Adrenal gland (tissue), 12 donors: ENCODE data around the gene MRGPRE. TPM values are rescaled to one million over a fixed set of nuclear protein-coding genes. Genes with fewer than 3 reads are reported as not detected.
A peak's percentile ranks its signal among the peaks of the same experiment; 100 is the strongest.

ENCODE experiments used
- DNase-seq, 7 donors: peaks; one replicate each; pipeline ENCODE4 v3.0.0-alpha.2; 2019 to 2020
- H3K27ac ChIP-seq, 5 donors: fragments of 200-600 bp; sonication (generic) in 4 of 5; 1 replicate in 3 of 5; 2 replicates in 2 of 5; pipeline versions ENCODE4 v1.5.1 to v1.8.0; 2016 to 2020; ENCODE audit warnings: mild to moderate bottlenecking in 1 of 5
- H3K27me3 ChIP-seq: fragments of 200-600 bp; 2 replicates; pipeline ENCODE4 v1.8.0; 2021
- H3K36me3 ChIP-seq, 2 donors: fragments of 200-600 bp; replicated peaks in 1 of 2; 1 replicate in 1 of 2; 2 replicates in 1 of 2; pipeline versions ENCODE4 v1.5.1 to v1.8.0; 2018 to 2022
- H3K4me1 ChIP-seq, 2 donors: fragments of 200-600 bp; replicated peaks in 1 of 2; 1 replicate in 1 of 2; 2 replicates in 1 of 2; pipeline versions ENCODE4 v1.5.1 to v1.8.0; 2018 to 2021
- H3K4me3 ChIP-seq, 4 donors: fragments of 200-600 bp; sonication (generic) in 3 of 4; one replicate each; pipeline ENCODE4 v1.5.1; 2016 to 2018
- H3K9me3 ChIP-seq, 3 donors: fragments of 200-600 bp; sonication (generic) in 1 of 3; replicated peaks in 1 of 3; 1 replicate in 2 of 3; 2 replicates in 1 of 3; pipeline versions ENCODE4 v1.5.1 to v1.8.0; 2016 to 2021
- POLR2A ChIP-seq, 2 donors: fragments of 450-650 bp; IDR thresholded peaks; one replicate each; pipeline ENCODE4 v1.6.1; 2017; ENCODE audit warnings: antibody characterized with exemption in 2 of 2, mild to moderate bottlenecking in 2 of 2, moderate library complexity in 1 of 2
- WGBS, 4 donors: extraction: QIAGEN DNeasy Blood & Tissue Kit in 2 of 4; methylation state at CpG; one replicate each; pipeline versions ENCODE4 v1.1.5 to v1.1.7; 2013 to 2017; 5-methylcytosine and 5-hydroxymethylcytosine counted together
- intact Hi-C, 2 donors: fragments of 100-400 bp; cut with DNase I; formaldehyde crosslinking; loops; one replicate each; pipeline versions ENCODE4 v1.14.1 to v1.15.0; 2022 to 2023
- polyA plus RNA-seq, 3 donors: library from polyadenylated mRNA; stranded (reverse); fragments of 200-250 nt in 2 of 3; fragments of 350-450 nt in 1 of 3; fragmentation: Illumina TruSeq in 1 of 3; extraction: RNeasy Lipid Tissue Mini Kit (QIAGEN cat#74804) in 1 of 3; gene quantifications; one replicate each; pipeline ENCODE4 v1.2.3, GENCODE V29; 2013 to 2014
- total RNA-seq, 9 donors: library from RNA; depleted of rRNA in 4 of 9; stranded (reverse); fragments of >200 nt in 4 of 9; fragments of 120-200 nt in 1 of 9; fragmentation: NEBNext Ultra II Directional in 1 of 9; extraction: Animal tissue kit (Norgen Biotek cat#: 25700) in 1 of 9; gene quantifications; one replicate each; pipeline versions ENCODE4 v1.1.0 to v1.2.4, GENCODE V29; 2013 to 2023
- TF ChIP-seq, protein P1 (sequence below), 6 experiments: fragments of 450-650 bp in 4 of 6; fragments of 200-600 bp in 2 of 6; sonication (generic) in 1 of 6; IDR thresholded peaks; 1 replicate in 5 of 6; 2 replicates in 1 of 6; pipeline versions ENCODE4 v1.5.1 to v1.8.0; 2016 to 2021; ENCODE audit warnings: antibody characterized with exemption in 6 of 6, mild to moderate bottlenecking in 2 of 6, moderate library complexity in 1 of 6
- donor health status: healthy with polysubstance abuse.
- donor health status: Bipolar disorder and iron deficiency.
- donor health status: DM: yes; HTN: yes; CAD: no.
- donor health status: DM: no; HTN: no; CAD: no.
- donor health status: DM: no; HTN: no; CAD: no.
- donor health status: DM: yes; HTN: yes; CAD: no.

Gene MRGPRE
- total and polyA plus RNA-seq, 12 donors = not detected

DNA sequence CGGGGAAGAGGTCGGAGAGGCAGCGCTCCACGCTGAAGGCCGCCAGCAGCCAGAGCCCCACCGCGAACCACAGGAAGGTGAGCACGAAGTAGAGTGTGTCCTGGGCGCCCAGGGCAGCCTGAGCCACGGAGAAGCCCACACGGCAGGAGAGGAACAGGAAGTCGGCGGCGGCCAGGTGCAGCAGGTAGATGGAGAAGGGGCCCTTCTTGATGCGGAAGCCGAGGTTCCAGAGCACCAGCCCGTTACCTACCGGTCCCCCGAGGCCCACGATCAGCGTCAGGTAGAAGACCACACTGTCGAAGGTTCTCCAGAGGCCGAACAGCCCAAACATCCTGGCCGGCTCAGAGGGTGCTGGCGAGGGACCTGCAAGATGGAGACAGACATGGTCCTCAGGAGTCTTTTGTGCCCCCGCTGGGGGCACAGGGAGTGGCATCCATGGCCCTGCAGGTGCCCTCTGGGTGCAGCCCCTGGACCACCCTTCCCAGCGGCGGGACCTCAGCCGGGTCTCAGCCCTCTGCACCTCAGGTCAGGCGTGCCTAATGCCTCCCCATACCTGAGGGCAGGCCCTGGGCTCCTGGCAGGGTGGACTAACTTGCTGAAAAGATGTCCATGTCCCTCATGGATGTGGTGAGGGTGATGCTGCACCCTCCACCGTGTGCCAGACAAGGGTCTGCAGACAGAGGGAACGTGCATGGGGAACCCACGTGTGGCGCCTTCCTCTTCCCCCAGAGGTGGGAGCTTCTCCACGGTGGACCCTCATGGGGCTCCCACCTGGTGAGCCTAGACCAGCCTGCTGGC lies 13.5 kb downstream of the MRGPRE start, which contains the start of gene MRGPRG:
Gene MRGPRG (minus strand): TSS at position 331 of the 798 bp plus-strand sequence. CDS start 0 bp downstream, at position 331.
- no peak within 1 kb of the TSS for H3K4me3 ChIP-seq
- H3K27me3 ChIP-seq = peaks cover 15% of the 10 kb centered on the region
- TF ChIP-seq, protein P1, sequence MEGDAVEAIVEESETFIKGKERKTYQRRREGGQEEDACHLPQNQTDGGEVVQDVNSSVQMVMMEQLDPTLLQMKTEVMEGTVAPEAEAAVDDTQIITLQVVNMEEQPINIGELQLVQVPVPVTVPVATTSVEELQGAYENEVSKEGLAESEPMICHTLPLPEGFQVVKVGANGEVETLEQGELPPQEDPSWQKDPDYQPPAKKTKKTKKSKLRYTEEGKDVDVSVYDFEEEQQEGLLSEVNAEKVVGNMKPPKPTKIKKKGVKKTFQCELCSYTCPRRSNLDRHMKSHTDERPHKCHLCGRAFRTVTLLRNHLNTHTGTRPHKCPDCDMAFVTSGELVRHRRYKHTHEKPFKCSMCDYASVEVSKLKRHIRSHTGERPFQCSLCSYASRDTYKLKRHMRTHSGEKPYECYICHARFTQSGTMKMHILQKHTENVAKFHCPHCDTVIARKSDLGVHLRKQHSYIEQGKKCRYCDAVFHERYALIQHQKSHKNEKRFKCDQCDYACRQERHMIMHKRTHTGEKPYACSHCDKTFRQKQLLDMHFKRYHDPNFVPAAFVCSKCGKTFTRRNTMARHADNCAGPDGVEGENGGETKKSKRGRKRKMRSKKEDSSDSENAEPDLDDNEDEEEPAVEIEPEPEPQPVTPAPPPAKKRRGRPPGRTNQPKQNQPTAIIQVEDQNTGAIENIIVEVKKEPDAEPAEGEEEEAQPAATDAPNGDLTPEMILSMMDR (IDR thresholded peaks at IDR 0.05) = no peak
- TF ChIP-seq POLR2A (IDR thresholded peaks at IDR 0.05) = no peak
- no peaks in the 10 kb centered on the region for H3K36me3 ChIP-seq
- 79 to 84% (median 80%) methylated on average over 22 to 35 of the region's 35 CpGs for WGBS, 4 donors
- intact Hi-C loops = loop anchor here (5.0 to 10.0 kb wide), 3 partner anchors 94 to 181 kb away; no protein-coding TSS in a partner anchor
- H3K4me1 ChIP-seq = no peaks in the 10 kb centered on the region
- no peaks in the 10 kb centered on the region for H3K9me3 ChIP-seq
- H3K27ac ChIP-seq = no peak within 1 kb of the TSS
- DNase-seq = peak in 5 of 7 donors; percentile 5 to 31 (median 6)

GRCh38 chr11:3217818-3218482 lies 14.3 kb downstream of the MRGPRE start:
- H3K27ac ChIP-seq = no peak overlapping the region
- peak in 3 of 7 donors; percentile 7 to 10 (median 10) for DNase-seq
- H3K9me3 ChIP-seq = no peaks in the 10 kb centered on the region
- intact Hi-C loops = loop anchor here (5.0 to 10.0 kb wide), 3 partner anchors 93 to 181 kb away; no protein-coding TSS in a partner anchor
- H3K4me1 ChIP-seq = no peaks in the 10 kb centered on the region
- no peak for TF ChIP-seq POLR2A (IDR thresholded peaks at IDR 0.05)
- TF ChIP-seq, protein P1 (IDR thresholded peaks at IDR 0.05) = no peak
- H3K4me3 ChIP-seq = no peak overlapping the region
- H3K36me3 ChIP-seq = no peaks in the 10 kb centered on the region
- H3K27me3 ChIP-seq = peaks cover 7% of the 10 kb centered on the region
- 85 to 89% (median 87%) methylated on average over 32 to 49 of the region's 49 CpGs for WGBS, 4 donors

DNA sequence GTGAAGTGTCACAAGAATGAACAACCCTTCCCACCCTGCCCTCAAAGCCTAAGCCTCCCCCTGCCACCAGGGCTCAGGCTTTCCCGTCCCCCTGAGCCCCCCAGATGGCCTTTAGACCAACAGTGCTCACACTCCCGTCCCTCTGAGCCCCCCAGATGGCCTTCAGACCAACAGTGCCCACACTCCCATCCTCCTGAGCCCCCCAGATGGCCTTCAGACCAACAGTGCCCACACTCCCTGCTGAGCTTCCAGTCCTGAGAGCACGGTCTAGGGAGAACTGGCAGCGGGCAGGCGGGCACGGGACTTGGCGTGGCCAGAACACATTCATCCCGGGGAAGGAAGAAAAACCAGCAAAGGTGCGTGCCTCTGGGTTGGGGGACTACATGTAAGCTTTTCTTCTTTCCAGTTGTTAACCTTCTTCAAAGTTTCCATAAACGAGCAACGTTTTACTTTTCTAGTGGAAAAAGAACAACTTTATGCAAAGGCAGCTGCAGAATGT lies 16.1 kb downstream of the MRGPRE start:
- no peak for TF ChIP-seq POLR2A (IDR thresholded peaks at IDR 0.05)
- TF ChIP-seq, protein P1 (IDR thresholded peaks at IDR 0.05) = no peak
- Histone ChIP-seq H3K9me3 (no peaks in the 10 kb centered on the region), H3K4me1 (no peaks in the 10 kb centered on the region), H3K4me3 (no peak overlapping the region), H3K27ac (no peak overlapping the region), H3K27me3 (peaks cover 4% of the 10 kb centered on the region), H3K36me3 (no peaks in the 10 kb centered on the region)
- WGBS, 4 donors = 62 to 72% (median 66%) methylated on average over 11 of the region's 11 CpGs
- DNase-seq = peak in 1 of 7 donors; percentile 9
- intact Hi-C loops = loop anchor here (5.0 to 10.0 kb wide), 3 partner anchors 91 to 179 kb away; no protein-coding TSS in a partner anchor
